DOHH2 (cell line): Measurements from ENCODE around the gene MFF.
"Not testable (repeated sequence)": the region's sequence is repeated elsewhere in the genome, so short reads cannot be mapped to it uniquely, and the experiment has no call there.

Experiments used
- H3F3A ChIP-seq: fragments of 200-600 bp; sonication (generic), shearing (Covaris generic); 2 replicates; pipeline ENCODE4 v1.6.0; 2016; ENCODE audit warnings: antibody characterized with exemption, mild to moderate bottlenecking; ENCODE audit not compliant: control insufficient read depth, insufficient read depth
- H3K27ac ChIP-seq: fragments of 200-600 bp; sonication (generic); 2 replicates; pipeline ENCODE4 v1.5.1; 2014; ENCODE audit warnings: low read depth, mild to moderate bottlenecking, low read length, moderate library complexity
- H3K27me3 ChIP-seq: fragments of 200-600 bp; sonication (generic); 2 replicates; pipeline ENCODE4 v1.6.1; 2014; ENCODE audit warnings: mild to moderate bottlenecking, low read length, mixed read lengths; ENCODE audit not compliant: control insufficient read depth
- H3K36me3 ChIP-seq: fragments of 200-600 bp; sonication (generic); 2 replicates; pipeline ENCODE4 v1.6.1; 2014; ENCODE audit warnings: mild to moderate bottlenecking, low read length, moderate library complexity, mixed read lengths; ENCODE audit not compliant: control insufficient read depth
- H3K4me1 ChIP-seq: fragments of 200-600 bp; sonication (generic); 2 replicates; pipeline ENCODE4 v1.6.1; 2014; ENCODE audit warnings: mild to moderate bottlenecking, low read length, mixed read lengths; ENCODE audit not compliant: control insufficient read depth
- H3K4me2 ChIP-seq: fragments of 200-600 bp; sonication (generic); 2 replicates; pipeline ENCODE4 v1.6.0; 2014; ENCODE audit warnings: mild to moderate bottlenecking, low read length, moderate library complexity
- H3K4me3 ChIP-seq: fragments of 200-600 bp; sonication (generic); 2 replicates; pipeline ENCODE4 v1.5.1; 2014; ENCODE audit warnings: mild to moderate bottlenecking, low read length, mixed read lengths
- H3K79me2 ChIP-seq: fragments of 200-600 bp; sonication (generic); 2 replicates; pipeline ENCODE4 v1.6.1; 2014; ENCODE audit warnings: mild to moderate bottlenecking, low read length, mixed read lengths; ENCODE audit not compliant: control insufficient read depth
- H3K9me2 ChIP-seq: fragments of 200-600 bp; sonication (generic); replicated peaks from 2 replicates; pipeline ENCODE4 v1.6.1; 2014; ENCODE audit warnings: mild to moderate bottlenecking, low read length, mixed read lengths; ENCODE audit not compliant: control insufficient read depth
- H3K9me3 ChIP-seq: fragments of 200-600 bp; sonication (generic); 2 replicates; pipeline ENCODE4 v1.6.1; 2014; ENCODE audit warnings: antibody characterized with exemption, low read length, mixed read lengths; ENCODE audit not compliant: control insufficient read depth, insufficient read depth
- H4K20me1 ChIP-seq: fragments of 200-600 bp; sonication (generic); 2 replicates; pipeline ENCODE4 v1.6.0; 2014; ENCODE audit warnings: low read depth, mild to moderate bottlenecking, antibody characterized with exemption, low read length, moderate library complexity; ENCODE audit not compliant: control insufficient read depth, insufficient read depth
- EZH2phosphoT487 ChIP-seq: fragments of 200-600 bp; sonication (generic); IDR thresholded peaks from 2 replicates; pipeline ENCODE4 v1.6.1; 2017; ENCODE audit warnings: borderline replicate concordance, mild to moderate bottlenecking, antibody characterized with exemption, low read length, moderate library complexity, mixed read lengths
- TF ChIP-seq, protein P1 (sequence below): fragments of 200-600 bp; sonication (generic); IDR thresholded peaks from one replicate; pipeline ENCODE4 v1.5.1; 2014; ENCODE audit warnings: antibody characterized with exemption, mild to moderate bottlenecking, low read depth, low read length; ENCODE audit not compliant: poor library complexity, severe bottlenecking

MFF gene

DNA sequence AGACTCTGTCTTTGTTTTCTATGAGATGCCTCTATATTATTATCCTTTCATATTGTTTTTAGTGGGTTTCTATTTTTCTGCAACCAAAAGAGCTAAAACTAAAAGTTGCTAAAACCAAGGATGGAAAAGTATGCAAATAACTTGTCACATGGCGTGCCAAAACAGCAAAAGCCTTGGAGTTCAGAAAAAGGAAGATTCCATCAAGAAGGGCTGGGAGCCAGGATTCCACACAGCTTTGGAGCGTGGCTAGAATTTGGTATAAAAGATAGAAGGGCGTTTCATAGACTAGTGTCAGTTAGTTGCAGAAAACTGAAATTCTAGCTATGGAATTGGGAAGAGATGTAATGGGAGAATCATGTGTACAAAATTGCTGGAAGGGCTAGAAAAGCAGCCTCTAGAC is 58.6 kb downstream of the MFF start:
- Histone ChIP-seq H3K36me3 (no peaks in the 10 kb centered on the region), H3K27me3 (no peaks in the 10 kb centered on the region), H3K4me1 (peaks cover 9% of the 10 kb centered on the region), H3K9me2 (no peaks in the 10 kb centered on the region), H3K4me3 (no peak overlapping the region), H3K79me2 (no peaks in the 10 kb centered on the region), H3K27ac (no peak overlapping the region), H3F3A (no peaks in the 10 kb centered on the region), H3K4me2 (no peak overlapping the region), H3K9me3 (no peaks in the 10 kb centered on the region), H4K20me1 (no peaks in the 10 kb centered on the region)
- TF ChIP-seq, protein P1, sequence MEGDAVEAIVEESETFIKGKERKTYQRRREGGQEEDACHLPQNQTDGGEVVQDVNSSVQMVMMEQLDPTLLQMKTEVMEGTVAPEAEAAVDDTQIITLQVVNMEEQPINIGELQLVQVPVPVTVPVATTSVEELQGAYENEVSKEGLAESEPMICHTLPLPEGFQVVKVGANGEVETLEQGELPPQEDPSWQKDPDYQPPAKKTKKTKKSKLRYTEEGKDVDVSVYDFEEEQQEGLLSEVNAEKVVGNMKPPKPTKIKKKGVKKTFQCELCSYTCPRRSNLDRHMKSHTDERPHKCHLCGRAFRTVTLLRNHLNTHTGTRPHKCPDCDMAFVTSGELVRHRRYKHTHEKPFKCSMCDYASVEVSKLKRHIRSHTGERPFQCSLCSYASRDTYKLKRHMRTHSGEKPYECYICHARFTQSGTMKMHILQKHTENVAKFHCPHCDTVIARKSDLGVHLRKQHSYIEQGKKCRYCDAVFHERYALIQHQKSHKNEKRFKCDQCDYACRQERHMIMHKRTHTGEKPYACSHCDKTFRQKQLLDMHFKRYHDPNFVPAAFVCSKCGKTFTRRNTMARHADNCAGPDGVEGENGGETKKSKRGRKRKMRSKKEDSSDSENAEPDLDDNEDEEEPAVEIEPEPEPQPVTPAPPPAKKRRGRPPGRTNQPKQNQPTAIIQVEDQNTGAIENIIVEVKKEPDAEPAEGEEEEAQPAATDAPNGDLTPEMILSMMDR = no peak
- no peak for TF ChIP-seq EZH2phosphoT487

DNA sequence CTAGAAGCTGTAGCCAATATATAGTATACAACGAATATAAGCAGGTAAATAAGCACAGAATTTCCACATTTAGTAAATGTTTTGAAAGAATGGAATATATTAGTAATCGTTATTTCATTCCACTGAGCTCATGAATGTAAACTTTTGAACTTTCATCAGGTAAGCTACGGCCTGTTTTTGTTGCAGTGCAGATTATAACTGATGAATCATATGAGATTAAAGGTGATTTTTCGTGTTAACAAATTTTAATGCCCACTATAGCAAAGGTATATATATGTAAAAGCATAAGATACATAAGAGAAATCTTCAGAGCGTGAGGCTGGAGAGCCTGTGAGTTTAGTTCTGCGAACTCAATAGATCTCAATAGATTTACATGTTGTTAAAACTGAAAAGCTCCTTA is 61.6 kb downstream of the MFF start:
- Histone ChIP-seq H3F3A (no peaks in the 10 kb centered on the region), H3K9me3 (no peaks in the 10 kb centered on the region), H3K9me2 (no peaks in the 10 kb centered on the region), H4K20me1 (no peaks in the 10 kb centered on the region), H3K4me2 (no peak overlapping the region), H3K4me1 (peaks cover 9% of the 10 kb centered on the region), H3K79me2 (no peaks in the 10 kb centered on the region), H3K27ac (no peak overlapping the region), H3K36me3 (no peaks in the 10 kb centered on the region), H3K4me3 (no peak overlapping the region), H3K27me3 (no peaks in the 10 kb centered on the region)
- TF ChIP-seq, protein P1 = no peak
- TF ChIP-seq EZH2phosphoT487 = no peak

DNA sequence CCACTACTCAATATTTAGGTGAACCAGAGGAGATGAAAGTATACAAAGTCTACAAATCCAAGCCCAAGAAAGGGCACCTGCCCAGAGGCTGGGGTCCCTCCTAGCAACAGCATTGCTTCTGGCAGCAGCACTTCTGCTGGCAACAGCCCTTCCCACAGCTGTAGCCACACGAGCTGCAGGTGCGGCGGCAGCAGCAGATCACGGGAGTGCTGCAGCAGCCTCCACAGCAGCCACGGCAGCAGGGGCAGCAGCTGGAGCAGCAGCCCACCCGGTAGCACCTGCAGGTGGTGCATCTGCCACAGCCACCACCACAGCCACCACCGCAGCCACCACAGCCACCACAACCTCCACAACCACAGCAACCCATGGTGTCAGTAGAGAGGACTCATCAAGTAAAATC is 62.5 kb downstream of the MFF start, which contains the start of gene SCYGR1:
TSS of gene SCYGR1 (minus strand) at position 367 of the 400 bp plus-strand sequence. CDS start at position 367, 0 bp downstream.
- not testable (repeated sequence) for H3K27me3 ChIP-seq, H3K4me1 ChIP-seq, H3K79me2 ChIP-seq, H3K9me2 ChIP-seq, H3K4me3 ChIP-seq, H4K20me1 ChIP-seq, H3K9me3 ChIP-seq, H3F3A ChIP-seq, H3K27ac ChIP-seq, H3K4me2 ChIP-seq, H3K36me3 ChIP-seq

DNA sequence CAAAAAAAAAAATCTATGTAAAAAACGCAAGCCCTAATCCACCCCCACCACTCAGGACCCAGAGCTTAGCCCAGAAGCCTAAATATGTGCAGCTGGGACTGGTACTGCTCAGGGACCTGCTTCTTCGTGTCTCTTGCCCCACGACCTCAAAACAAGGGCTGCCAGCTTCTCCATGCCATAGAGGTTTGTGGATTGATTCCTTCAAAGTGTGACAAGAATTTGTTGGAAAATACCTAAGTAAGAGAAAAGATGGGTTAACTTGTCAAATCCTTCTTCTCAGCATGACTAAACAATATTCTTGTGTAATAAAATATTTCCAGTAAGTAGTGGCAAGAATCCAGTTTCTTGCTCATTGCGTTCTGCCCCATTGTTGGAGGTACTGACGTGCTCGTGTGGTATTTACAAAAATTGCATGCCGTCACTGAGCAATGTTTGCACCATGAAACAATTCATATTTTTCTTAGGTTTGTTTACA is 63.5 kb downstream of the MFF start:
- Histone ChIP-seq H3K9me2 (no peaks in the 10 kb centered on the region), H3K36me3 (no peaks in the 10 kb centered on the region), H3K4me1 (peaks cover 9% of the 10 kb centered on the region), H3K27me3 (no peaks in the 10 kb centered on the region), H3K4me3 (no peak overlapping the region), H3K9me3 (no peaks in the 10 kb centered on the region), H3K27ac (no peak overlapping the region), H3K4me2 (no peak overlapping the region), H3K79me2 (no peaks in the 10 kb centered on the region), H3F3A (no peaks in the 10 kb centered on the region), H4K20me1 (no peaks in the 10 kb centered on the region)
- TF ChIP-seq EZH2phosphoT487 = no peak
- TF ChIP-seq, protein P1 = no peak
